DOHH2 (cell line): ENCODE data around the gene SYT14.
"Not testable (repeated sequence)": the region's sequence is repeated elsewhere in the genome, so short reads cannot be mapped to it uniquely, and the experiment has no call there.

Experiments used
- EZH2phosphoT487 ChIP-seq: fragments of 200-600 bp; sonication (generic); IDR thresholded peaks from 2 replicates; pipeline ENCODE4 v1.6.1; 2017; ENCODE audit warnings: borderline replicate concordance, mild to moderate bottlenecking, antibody characterized with exemption, low read length, moderate library complexity, mixed read lengths
- TF ChIP-seq, protein P1 (sequence below): fragments of 200-600 bp; sonication (generic); IDR thresholded peaks from one replicate; pipeline ENCODE4 v1.5.1; 2014; ENCODE audit warnings: antibody characterized with exemption, mild to moderate bottlenecking, low read depth, low read length; ENCODE audit not compliant: poor library complexity, severe bottlenecking

DNA sequence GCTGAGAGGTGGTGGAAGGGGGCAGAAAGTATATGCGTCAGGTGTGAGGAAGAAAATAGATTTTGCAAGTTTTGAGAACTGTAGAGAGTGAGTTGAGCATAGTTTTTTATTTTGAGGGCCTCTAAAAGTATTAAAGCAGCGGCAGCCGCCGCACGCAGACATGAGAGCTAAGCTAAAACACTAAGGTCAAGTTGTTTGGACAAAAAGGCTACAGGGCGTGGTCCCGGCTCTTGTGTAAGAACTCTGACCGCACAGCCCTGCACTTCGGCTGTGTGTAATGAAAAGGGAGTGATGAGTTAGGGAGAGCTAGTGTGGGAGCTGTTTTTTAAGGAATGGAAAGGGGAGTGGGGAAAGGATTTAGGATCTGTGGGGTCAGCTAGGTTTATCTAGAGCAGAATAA, 174.9 kb downstream of the SYT14 start:
- TF ChIP-seq, protein P1, sequence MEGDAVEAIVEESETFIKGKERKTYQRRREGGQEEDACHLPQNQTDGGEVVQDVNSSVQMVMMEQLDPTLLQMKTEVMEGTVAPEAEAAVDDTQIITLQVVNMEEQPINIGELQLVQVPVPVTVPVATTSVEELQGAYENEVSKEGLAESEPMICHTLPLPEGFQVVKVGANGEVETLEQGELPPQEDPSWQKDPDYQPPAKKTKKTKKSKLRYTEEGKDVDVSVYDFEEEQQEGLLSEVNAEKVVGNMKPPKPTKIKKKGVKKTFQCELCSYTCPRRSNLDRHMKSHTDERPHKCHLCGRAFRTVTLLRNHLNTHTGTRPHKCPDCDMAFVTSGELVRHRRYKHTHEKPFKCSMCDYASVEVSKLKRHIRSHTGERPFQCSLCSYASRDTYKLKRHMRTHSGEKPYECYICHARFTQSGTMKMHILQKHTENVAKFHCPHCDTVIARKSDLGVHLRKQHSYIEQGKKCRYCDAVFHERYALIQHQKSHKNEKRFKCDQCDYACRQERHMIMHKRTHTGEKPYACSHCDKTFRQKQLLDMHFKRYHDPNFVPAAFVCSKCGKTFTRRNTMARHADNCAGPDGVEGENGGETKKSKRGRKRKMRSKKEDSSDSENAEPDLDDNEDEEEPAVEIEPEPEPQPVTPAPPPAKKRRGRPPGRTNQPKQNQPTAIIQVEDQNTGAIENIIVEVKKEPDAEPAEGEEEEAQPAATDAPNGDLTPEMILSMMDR, result not testable (repeated sequence)
- TF ChIP-seq EZH2phosphoT487, result not testable (repeated sequence)
